ENCODE data around the gene SPRR2A.
"Not testable (repeated sequence)": the region's sequence is repeated elsewhere in the genome, so short reads cannot be mapped to it uniquely, and the experiment has no call there.

The SPRR2A gene

GRCh38 chr1:153040950-153041631, 16.2 kb downstream of the SPRR2A start, which contains the start of gene SPRR2D:
Gene SPRR2D (minus strand): TSS chr1:153041120. CDS start chr1:153040346, 774 bp downstream.
- Mint-ChIP-seq H3K27me3 (peaks cover 69% of the 10 kb centered on the region), H3K9me3 (no peaks in the 10 kb centered on the region), H3K4me1 (ENCODE audit: low read depth) (no peaks in the 10 kb centered on the region), H3K27ac (no peak within 1 kb of the TSS), H3K36me3 (ENCODE audit: low read depth) (no peaks in the 10 kb centered on the region), H3K4me3 (no peak within 1 kb of the TSS)

GRCh38 chr1:153035211-153035610, 22.1 kb downstream of the SPRR2A start:
- no peaks in the 10 kb centered on the region for H3K36me3 Mint-ChIP-seq (ENCODE audit: low read depth)
- H3K9me3 Mint-ChIP-seq = no peaks in the 10 kb centered on the region
- H3K27me3 Mint-ChIP-seq = peaks cover 37% of the 10 kb centered on the region
- H3K4me1 Mint-ChIP-seq (ENCODE audit: low read depth) = no peaks in the 10 kb centered on the region
- no peak overlapping the region for H3K4me3 Mint-ChIP-seq
- H3K27ac Mint-ChIP-seq = no peak overlapping the region

GRCh38 chr1:153032677-153033308, 24.5 kb downstream of the SPRR2A start:
- H3K4me1 Mint-ChIP-seq (ENCODE audit: low read depth) = no peaks in the 10 kb centered on the region
- H3K27ac Mint-ChIP-seq = no peak overlapping the region
- peaks cover 38% of the 10 kb centered on the region for H3K27me3 Mint-ChIP-seq
- no peak overlapping the region for H3K4me3 Mint-ChIP-seq
- H3K36me3 Mint-ChIP-seq (ENCODE audit: low read depth) = no peaks in the 10 kb centered on the region
- H3K9me3 Mint-ChIP-seq = no peaks in the 10 kb centered on the region

GRCh38 chr1:153032073-153032472, 25.2 kb downstream of the SPRR2A start:
- Mint-ChIP-seq H3K27ac (no peak overlapping the region), H3K36me3 (ENCODE audit: low read depth) (no peaks in the 10 kb centered on the region), H3K27me3 (peaks cover 33% of the 10 kb centered on the region), H3K4me1 (ENCODE audit: low read depth) (no peaks in the 10 kb centered on the region), H3K4me3 (no peak overlapping the region), H3K9me3 (no peaks in the 10 kb centered on the region)

GRCh38 chr1:153030895-153031294, 26.4 kb downstream of the SPRR2A start, which contains the start of gene SPRR1B:
Gene SPRR1B (plus strand): TSS chr1:153031203. CDS start chr1:153032346, 1,143 bp downstream.
- H3K27ac Mint-ChIP-seq = no peak within 1 kb of the TSS
- H3K36me3 Mint-ChIP-seq (ENCODE audit: low read depth) = no peaks in the 10 kb centered on the region
- H3K4me1 Mint-ChIP-seq (ENCODE audit: low read depth) = no peaks in the 10 kb centered on the region
- H3K9me3 Mint-ChIP-seq = no peaks in the 10 kb centered on the region
- H3K27me3 Mint-ChIP-seq = peaks cover 30% of the 10 kb centered on the region
- no peak within 1 kb of the TSS for H3K4me3 Mint-ChIP-seq

GRCh38 chr1:153028766-153029165, 28.5 kb downstream of the SPRR2A start:
- H3K9me3 Mint-ChIP-seq = no peaks in the 10 kb centered on the region
- no peaks in the 10 kb centered on the region for H3K36me3 Mint-ChIP-seq (ENCODE audit: low read depth)
- no peaks in the 10 kb centered on the region for H3K4me1 Mint-ChIP-seq (ENCODE audit: low read depth)
- H3K27ac Mint-ChIP-seq = no peak overlapping the region
- H3K4me3 Mint-ChIP-seq = no peak overlapping the region
- H3K27me3 Mint-ChIP-seq = peaks cover 29% of the 10 kb centered on the region

GRCh38 chr1:153025797-153026196, 31.5 kb downstream of the SPRR2A start:
- Mint-ChIP-seq H3K27ac (no peak overlapping the region), H3K4me3 (no peak overlapping the region), H3K36me3 (ENCODE audit: low read depth) (no peaks in the 10 kb centered on the region), H3K27me3 (peaks cover 40% of the 10 kb centered on the region), H3K4me1 (ENCODE audit: low read depth) (no peaks in the 10 kb centered on the region), H3K9me3 (no peaks in the 10 kb centered on the region)

- Mint-ChIP-seq H3K4me1 (ENCODE audit: low read depth) (no peaks in the 10 kb centered on the region), H3K27ac (no peak overlapping the region), H3K27me3 (peaks cover 45% of the 10 kb centered on the region), H3K9me3 (no peaks in the 10 kb centered on the region), H3K36me3 (ENCODE audit: low read depth) (no peaks in the 10 kb centered on the region), H3K4me3 (no peak overlapping the region)
Observed at GRCh38 chr1:153024413-153024812, 32.9 kb downstream of the SPRR2A start.

GRCh38 chr1:153023109-153023508, 34.2 kb downstream of the SPRR2A start:
- Mint-ChIP-seq H3K4me1 (ENCODE audit: low read depth) (no peaks in the 10 kb centered on the region), H3K27me3 (peaks cover 44% of the 10 kb centered on the region), H3K9me3 (no peaks in the 10 kb centered on the region), H3K27ac (no peak overlapping the region), H3K36me3 (ENCODE audit: low read depth) (no peaks in the 10 kb centered on the region), H3K4me3 (no peak overlapping the region)

- not testable (repeated sequence) for H3K4me1 Mint-ChIP-seq (ENCODE audit: low read depth); H3K27ac Mint-ChIP-seq; H3K4me3 Mint-ChIP-seq; H3K36me3 Mint-ChIP-seq (ENCODE audit: low read depth); H3K9me3 Mint-ChIP-seq
- peaks cover 45% of the 10 kb centered on the region for H3K27me3 Mint-ChIP-seq
Observed at GRCh38 chr1:153022340-153022739, 35.0 kb downstream of the SPRR2A start.

GRCh38 chr1:153021829-153022228, 35.5 kb downstream of the SPRR2A start:
- not testable (repeated sequence) for H3K9me3 Mint-ChIP-seq; H3K27ac Mint-ChIP-seq; H3K4me3 Mint-ChIP-seq; H3K4me1 Mint-ChIP-seq (ENCODE audit: low read depth); H3K36me3 Mint-ChIP-seq (ENCODE audit: low read depth)
- H3K27me3 Mint-ChIP-seq = peaks cover 42% of the 10 kb centered on the region

GRCh38 chr1:153011235-153011758, 46.0 kb downstream of the SPRR2A start:
- not testable (repeated sequence) for H3K4me3 Mint-ChIP-seq; H3K27ac Mint-ChIP-seq; H3K9me3 Mint-ChIP-seq; H3K36me3 Mint-ChIP-seq (ENCODE audit: low read depth); H3K4me1 Mint-ChIP-seq (ENCODE audit: low read depth)
- peaks cover 18% of the 10 kb centered on the region for H3K27me3 Mint-ChIP-seq

Data from stimulated activated naive CD8-positive, alpha-beta T cell treated with anti-CD3 and anti-CD28 coated beads, Interleukin-15, Interleukin-2, amounts not matched to agents 100 ng/mL and 50 ng/mL, for 24 hours (primary cell).